ENCODE data around the gene LGALS8. TPM values are rescaled to one million over a fixed set of nuclear protein-coding genes. Genes with fewer than 3 reads are reported as not detected.

Gene LGALS8
- total RNA-seq, 1 experiment from 2014 or later = 47.9 TPM

DNA sequence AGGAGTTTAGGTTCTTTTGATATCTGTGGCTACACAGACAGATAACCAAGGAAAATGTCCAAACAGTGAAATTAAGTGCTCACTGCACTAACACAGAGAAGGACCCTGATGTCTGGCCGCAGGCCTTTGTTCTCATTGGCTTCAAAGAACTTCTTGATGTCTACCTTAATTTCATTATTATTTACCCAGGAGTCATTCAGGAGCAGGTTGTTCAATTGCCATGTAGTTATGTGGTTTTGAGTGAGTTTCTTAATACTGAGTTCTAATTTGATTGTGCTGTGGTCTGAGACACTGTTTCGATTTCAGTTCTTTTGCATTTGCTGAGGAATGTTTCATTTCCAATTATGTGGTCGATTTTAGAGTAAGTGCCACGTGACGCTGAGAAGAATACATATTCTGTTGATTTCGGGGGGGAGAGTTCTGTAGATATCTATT, 15.2 kb upstream of the LGALS8 start:
- TF ChIP-seq, protein P1, sequence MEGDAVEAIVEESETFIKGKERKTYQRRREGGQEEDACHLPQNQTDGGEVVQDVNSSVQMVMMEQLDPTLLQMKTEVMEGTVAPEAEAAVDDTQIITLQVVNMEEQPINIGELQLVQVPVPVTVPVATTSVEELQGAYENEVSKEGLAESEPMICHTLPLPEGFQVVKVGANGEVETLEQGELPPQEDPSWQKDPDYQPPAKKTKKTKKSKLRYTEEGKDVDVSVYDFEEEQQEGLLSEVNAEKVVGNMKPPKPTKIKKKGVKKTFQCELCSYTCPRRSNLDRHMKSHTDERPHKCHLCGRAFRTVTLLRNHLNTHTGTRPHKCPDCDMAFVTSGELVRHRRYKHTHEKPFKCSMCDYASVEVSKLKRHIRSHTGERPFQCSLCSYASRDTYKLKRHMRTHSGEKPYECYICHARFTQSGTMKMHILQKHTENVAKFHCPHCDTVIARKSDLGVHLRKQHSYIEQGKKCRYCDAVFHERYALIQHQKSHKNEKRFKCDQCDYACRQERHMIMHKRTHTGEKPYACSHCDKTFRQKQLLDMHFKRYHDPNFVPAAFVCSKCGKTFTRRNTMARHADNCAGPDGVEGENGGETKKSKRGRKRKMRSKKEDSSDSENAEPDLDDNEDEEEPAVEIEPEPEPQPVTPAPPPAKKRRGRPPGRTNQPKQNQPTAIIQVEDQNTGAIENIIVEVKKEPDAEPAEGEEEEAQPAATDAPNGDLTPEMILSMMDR (conservative IDR thresholded peaks at IDR 0.05; ENCODE audit: low read depth, low read length) = no peak
- TF ChIP-seq EZH2phosphoT487 (IDR thresholded peaks at IDR 0.05; ENCODE audit: borderline replicate concordance, low read length) (no peak), EZH2 (IDR thresholded peaks at IDR 0.05; ENCODE audit: low read length, unreplicated experiment) (no peak)
- no peaks in the 10 kb centered on the region for H3K9me3 ChIP-seq (ENCODE audit: low read length)
- H3K27me3 ChIP-seq (ENCODE audit: low read length) = no peaks in the 10 kb centered on the region
- H4K20me1 ChIP-seq (ENCODE audit: low read length) = no peaks in the 10 kb centered on the region
- CTCF ChIA-PET = no interaction called here
- no peaks in the 10 kb centered on the region for H3K36me3 ChIP-seq (ENCODE audit: low read depth, low read length)
- no peak overlapping the region for H2AFZ ChIP-seq (ENCODE audit: low read length)
- no peak overlapping the region for H3K4me3 ChIP-seq (ENCODE audit: low read length)
- H3K79me2 ChIP-seq (ENCODE audit: low read length) = no peaks in the 10 kb centered on the region
- intact Hi-C loops (cut with micrococcal nuclease) = no loop called here
- no peaks in the 10 kb centered on the region for H3F3A ChIP-seq (ENCODE audit: low read length, unreplicated experiment)
- POLR2A ChIA-PET (ENCODE audit: unreplicated experiment) = no interaction called here
- no TSS peak for BruUV-seq (replicated peaks)
- H3K27ac ChIP-seq (ENCODE audit: low read length) = no peak overlapping the region
- no peak for ATAC-seq
- DNase-seq = no peak
- no peak overlapping the region for H3K4me2 ChIP-seq (ENCODE audit: low read length)
- no peaks in the 10 kb centered on the region for H3K9me2 ChIP-seq (replicated peaks; ENCODE audit: low read length)
- H3K4me1 ChIP-seq (ENCODE audit: insufficient read depth, low read length) = peaks cover under 1% of the 10 kb centered on the region; the same call in 1 of the 2 replicates
- no peak overlapping the region for H3K9ac ChIP-seq (ENCODE audit: low read length)

DNA sequence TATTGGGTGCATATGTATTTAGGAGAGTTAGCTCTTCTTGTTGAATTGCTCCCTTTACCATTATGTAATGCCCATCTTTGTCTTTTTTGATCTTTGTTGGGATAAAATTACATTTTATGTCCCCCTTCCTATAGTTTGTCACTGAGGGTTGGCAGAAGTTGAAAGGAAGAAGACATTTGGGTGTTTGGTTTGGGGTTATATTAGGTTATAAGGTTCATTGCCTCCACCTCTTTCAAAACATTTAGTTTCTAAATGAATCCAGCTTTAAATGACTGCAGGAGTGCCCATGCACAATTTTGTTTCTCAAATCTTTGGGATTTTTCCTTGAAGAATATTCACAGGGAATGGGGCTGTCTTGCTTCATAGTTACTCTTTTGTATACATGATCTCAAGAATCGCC, 14.6 kb upstream of the LGALS8 start:
- H3K9ac ChIP-seq (ENCODE audit: low read length) = no peak overlapping the region
- no peaks in the 10 kb centered on the region for H3K36me3 ChIP-seq (ENCODE audit: low read depth, low read length)
- H3K4me3 ChIP-seq (ENCODE audit: low read length) = no peak overlapping the region
- no peak overlapping the region for H3K27ac ChIP-seq (ENCODE audit: low read length)
- H3K9me3 ChIP-seq (ENCODE audit: low read length) = no peaks in the 10 kb centered on the region
- no TSS peak for BruUV-seq (replicated peaks)
- H4K20me1 ChIP-seq (ENCODE audit: low read length) = no peaks in the 10 kb centered on the region
- ChIA-PET CTCF (no interaction called here), POLR2A (ENCODE audit: unreplicated experiment) (no interaction called here)
- DNase-seq (no peak), ATAC-seq (no peak)
- H3K4me1 ChIP-seq (ENCODE audit: insufficient read depth, low read length) = no peaks in the 10 kb centered on the region
- TF ChIP-seq EZH2 (IDR thresholded peaks at IDR 0.05; ENCODE audit: low read length, unreplicated experiment) = no peak
- TF ChIP-seq, protein P1 (conservative IDR thresholded peaks at IDR 0.05; ENCODE audit: low read depth, low read length) = no peak
- no peak for TF ChIP-seq EZH2phosphoT487 (IDR thresholded peaks at IDR 0.05; ENCODE audit: borderline replicate concordance, low read length)
- no peaks in the 10 kb centered on the region for H3K9me2 ChIP-seq (replicated peaks; ENCODE audit: low read length)
- H3K27me3 ChIP-seq (ENCODE audit: low read length) = no peaks in the 10 kb centered on the region
- H3F3A ChIP-seq (ENCODE audit: low read length, unreplicated experiment) = no peaks in the 10 kb centered on the region
- H3K79me2 ChIP-seq (ENCODE audit: low read length) = no peaks in the 10 kb centered on the region
- H2AFZ ChIP-seq (ENCODE audit: low read length) = no peak overlapping the region
- H3K4me2 ChIP-seq (ENCODE audit: low read length) = no peak overlapping the region
- intact Hi-C loops (cut with micrococcal nuclease) = no loop called here

DNA sequence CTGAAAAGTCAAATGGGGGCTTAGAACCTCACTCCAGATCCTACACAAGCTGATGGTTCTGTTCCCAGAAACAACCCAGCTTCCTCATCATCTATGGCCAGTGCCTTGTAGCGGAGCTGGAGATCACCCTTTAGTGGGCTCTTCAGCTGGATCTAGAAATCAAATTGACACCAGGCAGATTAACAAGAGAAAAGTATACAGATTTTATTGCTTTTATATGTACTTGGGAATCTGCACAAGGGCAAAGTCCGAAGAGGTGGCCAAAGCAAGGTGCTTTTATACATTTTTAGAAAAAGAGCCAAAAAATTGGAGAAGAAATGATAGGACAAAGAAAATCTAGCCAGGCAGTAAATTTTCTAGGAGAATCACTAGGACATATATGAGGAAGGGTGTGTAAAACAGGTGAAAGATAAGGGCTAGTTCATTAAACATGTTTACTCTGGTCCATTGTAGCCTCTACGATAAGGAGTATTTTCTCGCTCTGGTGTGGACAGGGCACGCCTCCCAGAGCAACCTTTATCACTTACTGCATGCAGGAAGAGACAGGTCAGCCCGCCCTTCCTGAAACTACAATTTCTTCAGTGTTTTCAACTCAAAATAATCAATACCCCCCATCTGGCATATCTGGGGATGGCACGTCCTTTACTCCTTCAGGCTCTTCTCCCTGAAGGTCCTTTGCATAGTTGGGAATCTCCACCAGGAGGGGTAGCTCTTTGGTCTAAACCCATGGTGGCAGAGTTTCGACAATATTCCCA, 14.0 kb upstream of the LGALS8 start:
- Histone ChIP-seq H3K9ac (ENCODE audit: low read length) (no peak overlapping the region), H3K79me2 (ENCODE audit: low read length) (no peaks in the 10 kb centered on the region), H3K27ac (ENCODE audit: low read length) (no peak overlapping the region), H2AFZ (ENCODE audit: low read length) (no peak overlapping the region), H3K4me3 (ENCODE audit: low read length) (no peak overlapping the region), H3F3A (ENCODE audit: low read length, unreplicated experiment) (no peaks in the 10 kb centered on the region), H3K9me2 (replicated peaks; ENCODE audit: low read length) (no peaks in the 10 kb centered on the region), H3K9me3 (ENCODE audit: low read length) (no peaks in the 10 kb centered on the region), H3K27me3 (ENCODE audit: low read length) (no peaks in the 10 kb centered on the region), H3K4me2 (ENCODE audit: low read length) (no peak overlapping the region), H4K20me1 (ENCODE audit: low read length) (no peaks in the 10 kb centered on the region), H3K4me1 (ENCODE audit: insufficient read depth, low read length) (peaks cover under 1% of the 10 kb centered on the region; the same call in 1 of the 2 replicates), H3K36me3 (ENCODE audit: low read depth, low read length) (no peaks in the 10 kb centered on the region)
- no TSS peak for BruUV-seq (replicated peaks)
- CTCF ChIA-PET = no interaction called here
- POLR2A ChIA-PET (ENCODE audit: unreplicated experiment) = no interaction called here
- no peak for ATAC-seq
- DNase-seq = no peak
- intact Hi-C loops (cut with micrococcal nuclease) = no loop called here
- TF ChIP-seq, protein P1 (conservative IDR thresholded peaks at IDR 0.05; ENCODE audit: low read depth, low read length) = no peak
- TF ChIP-seq EZH2phosphoT487 (IDR thresholded peaks at IDR 0.05; ENCODE audit: borderline replicate concordance, low read length) = no peak
- no peak for TF ChIP-seq EZH2 (IDR thresholded peaks at IDR 0.05; ENCODE audit: low read length, unreplicated experiment)
